ENCODE results near the gene EARS2. TPM values are rescaled to one million over a fixed set of nuclear protein-coding genes. Genes with fewer than 3 reads are reported as not detected.
"Not testable (repeated sequence)": the region's sequence is repeated elsewhere in the genome, so short reads cannot be mapped to it uniquely, and the experiment has no call there.

Gene EARS2
- total and polyA plus RNA-seq, 10 donors: 9.8 to 21.8 (median 17.2) TPM

GRCh38 chr16:23552161-23552560 lies 5.0 kb downstream of the EARS2 start:
- Histone ChIP-seq H3K4me1 (peaks cover 6 to 22% (median 14%) of the 10 kb centered on the region in 6 donors), H3K9me3 (no peaks in the 10 kb centered on the region), H3K27me3 (replicated peaks in 1 of 7) (no peaks in the 10 kb centered on the region), H3K27ac (no peak overlapping the region), H3K4me3 (no peak overlapping the region), H3K36me3 (peaks cover 3 to 65% (median 57%) of the 10 kb centered on the region in 6 donors)
- peak; percentile 37 for DNase-seq
- WGBS, 5 donors: 76 to 87% (median 80%) methylated on average over 6 of the region's 6 CpGs
- intact Hi-C loops (cut with DNase I; ENCODE audit: low total_unique reads): loop anchor here (10.0 kb wide), 1 partner anchor 47 kb away; no protein-coding TSS in a partner anchor
- TF ChIP-seq POLR2A (IDR thresholded peaks at IDR 0.05): no peak
- TF ChIP-seq POLR2AphosphoS5 (IDR thresholded peaks at IDR 0.05): no peak
- no peak for TF ChIP-seq CTCF (IDR thresholded peaks at IDR 0.05 in 8 of 11, conservative IDR thresholded peaks at IDR 0.05 in 3 of 11)

DNA sequence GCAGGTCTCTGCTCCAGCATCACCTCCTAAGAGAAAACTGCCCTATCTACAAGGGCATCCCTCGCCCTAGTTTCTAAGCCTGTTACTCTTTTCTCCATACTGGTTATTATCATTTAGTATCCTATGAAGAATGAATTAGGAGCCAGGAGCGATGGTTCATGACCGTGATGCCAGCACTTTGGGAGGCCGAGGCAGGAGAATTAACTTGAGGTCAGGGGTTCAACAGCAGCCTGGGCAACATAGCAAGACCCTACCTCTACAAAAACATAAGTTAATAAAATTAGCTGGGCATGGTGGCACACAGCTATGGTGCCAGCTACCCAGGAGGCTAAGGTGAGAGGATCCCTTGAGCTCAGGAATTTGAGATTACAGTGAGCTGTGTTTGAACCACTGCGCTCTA lies 7.2 kb downstream of the EARS2 start:
- WGBS, 5 donors: 94 to 99% (median 97%) methylated on average over 5 of the region's 5 CpGs
- Histone ChIP-seq H3K27me3 (replicated peaks in 1 of 7) (no peaks in the 10 kb centered on the region), H3K9me3 (no peaks in the 10 kb centered on the region), H3K27ac (no peak overlapping the region), H3K36me3 (peaks cover 3 to 87% (median 76%) of the 10 kb centered on the region in 6 donors), H3K4me1 (peaks cover 0 to 3% (median 0%) of the 10 kb centered on the region in 6 donors), H3K4me3 (no peak overlapping the region)
- TF ChIP-seq POLR2A (IDR thresholded peaks at IDR 0.05) (no peak), POLR2AphosphoS5 (IDR thresholded peaks at IDR 0.05) (no peak), CTCF (IDR thresholded peaks at IDR 0.05 in 8 of 11, conservative IDR thresholded peaks at IDR 0.05 in 3 of 11) (no peak)
- no peak for DNase-seq
- intact Hi-C loops (cut with DNase I; ENCODE audit: low total_unique reads): loop anchor here (10.0 kb wide), 1 partner anchor 45 kb away; no protein-coding TSS in a partner anchor

- WGBS, 5 donors: 94 to 99% (median 97%) methylated on average over 8 to 14 of the region's 14 CpGs
- no peak overlapping the region for H3K4me3 ChIP-seq
- H3K4me1 ChIP-seq: no peaks in the 10 kb centered on the region
- H3K9me3 ChIP-seq: no peaks in the 10 kb centered on the region
- H3K27ac ChIP-seq: no peak overlapping the region
- DNase-seq: peak; percentile 37
- intact Hi-C loops (cut with DNase I; ENCODE audit: low total_unique reads): no loop called here
- TF ChIP-seq POLR2A (IDR thresholded peaks at IDR 0.05) (no peak), CTCF (IDR thresholded peaks at IDR 0.05 in 8 of 11, conservative IDR thresholded peaks at IDR 0.05 in 3 of 11) (no peak), POLR2AphosphoS5 (IDR thresholded peaks at IDR 0.05) (no peak)
- no peaks in the 10 kb centered on the region for H3K27me3 ChIP-seq (replicated peaks in 1 of 7)
- H3K36me3 ChIP-seq: peaks cover 3 to 100% (median 78%) of the 10 kb centered on the region in 6 donors
Observed at GRCh38 chr16:23544436-23544835, 12.7 kb downstream of the EARS2 start.

DNA sequence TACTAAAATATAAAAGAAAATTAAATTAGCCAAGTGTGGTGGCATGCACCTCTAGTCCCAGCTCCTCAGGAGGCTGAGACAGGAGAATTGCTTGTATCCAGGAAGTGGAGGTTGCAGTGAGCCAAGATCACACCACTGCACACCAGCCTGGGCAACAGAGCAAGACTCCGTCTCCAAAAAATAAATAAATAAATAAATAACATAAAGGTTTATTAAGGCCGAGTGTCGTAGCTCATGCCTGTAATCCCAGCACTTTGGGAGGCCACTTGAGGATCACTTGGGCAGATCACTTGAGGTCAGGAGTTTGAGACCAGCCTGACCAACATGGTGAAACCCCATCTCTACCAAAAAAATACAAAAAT lies 16.4 kb downstream of the EARS2 start:
- H3K27me3 ChIP-seq (replicated peaks in 1 of 7); H3K27ac ChIP-seq; H3K4me1 ChIP-seq; intact Hi-C loops (cut with DNase I; ENCODE audit: low total_unique reads); H3K9me3 ChIP-seq; H3K4me3 ChIP-seq: not testable (repeated sequence)
- 97 to 100% (median 98%) methylated on average over 3 of the region's 3 CpGs for WGBS, 5 donors
- peak; percentile 5 for DNase-seq
- peaks cover 0 to 99% (median 59%) of the 10 kb centered on the region in 6 donors for H3K36me3 ChIP-seq
